Upper lobe of left lung (tissue), 6 donors: ENCODE results near the gene SCARB2. TPM values are rescaled to one million over a fixed set of nuclear protein-coding genes. Genes with fewer than 3 reads are reported as not detected.
A peak's percentile ranks its signal among the peaks of the same experiment; 100 is the strongest.

ENCODE experiments used
- ATAC-seq, 2 donors: fragments of 200-7000 bp; cut with Tn5 transposase; one replicate each; pipeline ENCODE4 v1.9.1; 2022; ENCODE audit warnings: mild to moderate bottlenecking in 2 of 2, moderate library complexity in 2 of 2; ENCODE audit not compliant: low FRiP score in 2 of 2
- DNase-seq, 2 donors: peaks; one replicate each; pipeline ENCODE4 v3.0.0-alpha.2; 2019 to 2020
- H3K27ac ChIP-seq, 4 donors: fragments of 200-600 bp; sonication (generic); one replicate each; pipeline ENCODE4 v1.5.1; 2016 to 2019
- H3K27me3 ChIP-seq, 4 donors: fragments of 200-600 bp; sonication (generic); one replicate each; pipeline ENCODE4 v1.5.1; 2017 to 2019
- H3K36me3 ChIP-seq, 4 donors: fragments of 200-600 bp; sonication (generic); one replicate each; pipeline ENCODE4 v1.5.1; 2016 to 2019
- H3K4me1 ChIP-seq, 4 donors: fragments of 200-600 bp; sonication (generic); one replicate each; pipeline ENCODE4 v1.5.1; 2018 to 2019
- H3K4me3 ChIP-seq, 4 donors: fragments of 200-600 bp; sonication (generic); one replicate each; pipeline ENCODE4 v1.5.1; 2017 to 2019; ENCODE audit warnings: mild to moderate bottlenecking in 2 of 4, moderate library complexity in 1 of 4
- H3K9me3 ChIP-seq, 4 donors: fragments of 200-600 bp; sonication (generic); one replicate each; pipeline ENCODE4 v1.5.1; 2018 to 2019
- EP300 ChIP-seq, 4 donors: sonication (generic); formaldehyde crosslinking; IDR thresholded peaks; one replicate each; pipeline ENCODE4 v1.5.1; 2017; ENCODE audit warnings: antibody characterized with exemption in 4 of 4, control low read depth in 2 of 4
- POLR2A ChIP-seq, 4 donors: fragments of 450-650 bp; IDR thresholded peaks; one replicate each; pipeline ENCODE4 v1.5.1; 2016 to 2017; ENCODE audit warnings: antibody characterized with exemption in 4 of 4, mild to moderate bottlenecking in 2 of 4
- POLR2AphosphoS5 ChIP-seq, 2 donors: sonication (generic); formaldehyde crosslinking; IDR thresholded peaks; one replicate each; pipeline ENCODE4 v1.5.1; 2017; ENCODE audit warnings: antibody characterized with exemption in 2 of 2
- WGBS, 2 donors: methylation state at CpG; one replicate each; pipeline ENCODE4 v1.1.5; 2017 to 2018; 5-methylcytosine and 5-hydroxymethylcytosine counted together
- total RNA-seq, 6 donors: library from RNA; depleted of rRNA in 4 of 6; stranded (reverse); fragments of >200 nt in 4 of 6; gene quantifications; one replicate each; pipeline versions ENCODE4 v1.1.0 to v1.2.1, GENCODE V29; 2016 to 2021
- TF ChIP-seq, protein P1 (sequence below), 6 experiments: fragments of 450-650 bp in 4 of 6; fragments of 200-600 bp in 2 of 6; sonication (generic) in 2 of 6; IDR thresholded peaks; one replicate each; pipeline ENCODE4 v1.5.1; 2016 to 2019; ENCODE audit warnings: antibody characterized with exemption in 6 of 6
- donor health status: DM: no; HTN: no; CAD: no; lungs with moderate emphysema.
- donor health status: DM: no; HTN: yes; CAD: no; lungs with severe emphysema.

The SCARB2 gene
- total RNA-seq, 6 donors from 2014 or later = 103 to 190 (median 174) TPM

DNA sequence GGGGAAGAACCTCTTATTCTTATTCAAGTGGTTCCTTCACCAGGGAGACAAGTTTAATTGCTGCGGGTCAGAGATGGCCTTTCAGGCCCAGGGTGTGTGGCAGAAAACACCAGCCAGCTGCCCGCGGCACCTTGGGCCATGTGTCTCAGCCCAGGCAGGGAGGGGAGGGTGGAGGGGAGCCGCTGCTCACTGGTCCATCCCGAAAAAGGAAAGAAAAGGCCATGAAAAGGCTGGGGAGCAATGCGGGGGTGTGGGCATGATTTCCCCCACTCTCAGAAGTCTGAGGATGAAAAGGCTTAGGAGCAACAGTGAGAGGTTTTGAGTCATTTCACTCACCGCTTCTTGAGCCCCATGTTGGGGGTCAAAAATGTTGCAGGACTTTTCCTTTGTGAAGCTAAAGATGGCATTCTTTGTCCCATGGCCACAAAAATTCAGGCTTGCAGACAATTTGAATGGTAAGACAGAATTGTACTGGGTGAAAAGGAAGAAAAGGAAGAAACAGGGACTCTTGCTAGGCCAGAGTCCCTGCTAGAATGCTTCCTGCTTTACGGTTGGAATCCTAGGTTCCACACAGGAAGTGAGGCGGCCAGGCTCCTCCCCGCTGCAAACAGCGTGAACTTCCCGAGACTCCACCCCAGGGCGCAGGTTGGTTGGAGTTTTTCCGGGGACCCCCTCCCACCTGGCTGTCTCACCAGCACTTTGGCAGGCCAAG, 20.5 kb upstream of the SCARB2 start:
- H3K27ac ChIP-seq = peak overlapping the region in 3 of 4 donors; percentile 4 to 30 (median 18)
- H3K4me3 ChIP-seq = peak overlapping the region in 3 of 4 donors; percentile 3 to 36 (median 35)
- H3K4me1 ChIP-seq = peaks cover 0 to 9% (median 5%) of the 10 kb centered on the region in 4 donors
- TF ChIP-seq POLR2AphosphoS5 (IDR thresholded peaks at IDR 0.05) (no peak), POLR2A (IDR thresholded peaks at IDR 0.05) (peak in 1 of 4 donors; percentile 19)
- WGBS, 2 donors = 69 to 77% methylated on average over 14 of the region's 14 CpGs
- ATAC-seq (peak; percentile 17 to 75), DNase-seq (peak; percentile 35 to 53)
- no peaks in the 10 kb centered on the region for H3K9me3 ChIP-seq
- H3K27me3 ChIP-seq = no peaks in the 10 kb centered on the region
- no peaks in the 10 kb centered on the region for H3K36me3 ChIP-seq

DNA sequence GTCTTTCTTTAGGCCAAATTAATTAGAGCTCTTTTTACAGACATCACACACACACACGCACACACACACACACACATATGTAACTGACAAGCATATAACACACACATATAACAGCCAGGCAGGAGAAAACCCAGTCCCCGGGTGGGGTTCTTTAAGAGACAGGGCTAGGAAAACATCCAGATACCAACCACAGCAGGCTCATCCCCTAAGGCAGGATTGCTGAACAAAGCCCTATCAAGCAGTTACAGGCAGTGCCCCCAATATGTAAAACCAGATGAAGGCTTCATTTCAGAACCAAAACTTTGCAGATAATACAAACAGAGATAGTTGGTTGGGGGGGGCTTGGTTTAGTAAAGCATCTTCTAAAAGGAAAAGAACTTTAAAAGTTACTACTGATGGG, 19.9 kb upstream of the SCARB2 start:
- H3K27me3 ChIP-seq = no peaks in the 10 kb centered on the region
- WGBS, 2 donors = 41 to 44% methylated on average over 2 of the region's 2 CpGs
- H3K27ac ChIP-seq = peak overlapping the region in 2 of 4 donors; percentile 4 to 29
- no peak for ATAC-seq
- DNase-seq = no peak
- no peaks in the 10 kb centered on the region for H3K36me3 ChIP-seq
- peaks cover 0 to 9% (median 5%) of the 10 kb centered on the region in 4 donors for H3K4me1 ChIP-seq
- TF ChIP-seq EP300 (IDR thresholded peaks at IDR 0.05) = no peak
- no peak for TF ChIP-seq POLR2AphosphoS5 (IDR thresholded peaks at IDR 0.05)
- no peak for TF ChIP-seq POLR2A (IDR thresholded peaks at IDR 0.05)
- TF ChIP-seq, protein P1, sequence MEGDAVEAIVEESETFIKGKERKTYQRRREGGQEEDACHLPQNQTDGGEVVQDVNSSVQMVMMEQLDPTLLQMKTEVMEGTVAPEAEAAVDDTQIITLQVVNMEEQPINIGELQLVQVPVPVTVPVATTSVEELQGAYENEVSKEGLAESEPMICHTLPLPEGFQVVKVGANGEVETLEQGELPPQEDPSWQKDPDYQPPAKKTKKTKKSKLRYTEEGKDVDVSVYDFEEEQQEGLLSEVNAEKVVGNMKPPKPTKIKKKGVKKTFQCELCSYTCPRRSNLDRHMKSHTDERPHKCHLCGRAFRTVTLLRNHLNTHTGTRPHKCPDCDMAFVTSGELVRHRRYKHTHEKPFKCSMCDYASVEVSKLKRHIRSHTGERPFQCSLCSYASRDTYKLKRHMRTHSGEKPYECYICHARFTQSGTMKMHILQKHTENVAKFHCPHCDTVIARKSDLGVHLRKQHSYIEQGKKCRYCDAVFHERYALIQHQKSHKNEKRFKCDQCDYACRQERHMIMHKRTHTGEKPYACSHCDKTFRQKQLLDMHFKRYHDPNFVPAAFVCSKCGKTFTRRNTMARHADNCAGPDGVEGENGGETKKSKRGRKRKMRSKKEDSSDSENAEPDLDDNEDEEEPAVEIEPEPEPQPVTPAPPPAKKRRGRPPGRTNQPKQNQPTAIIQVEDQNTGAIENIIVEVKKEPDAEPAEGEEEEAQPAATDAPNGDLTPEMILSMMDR (IDR thresholded peaks at IDR 0.05) = no peak
- peak overlapping the region in 2 of 4 donors; percentile 35 to 36 for H3K4me3 ChIP-seq
- H3K9me3 ChIP-seq = no peaks in the 10 kb centered on the region

DNA sequence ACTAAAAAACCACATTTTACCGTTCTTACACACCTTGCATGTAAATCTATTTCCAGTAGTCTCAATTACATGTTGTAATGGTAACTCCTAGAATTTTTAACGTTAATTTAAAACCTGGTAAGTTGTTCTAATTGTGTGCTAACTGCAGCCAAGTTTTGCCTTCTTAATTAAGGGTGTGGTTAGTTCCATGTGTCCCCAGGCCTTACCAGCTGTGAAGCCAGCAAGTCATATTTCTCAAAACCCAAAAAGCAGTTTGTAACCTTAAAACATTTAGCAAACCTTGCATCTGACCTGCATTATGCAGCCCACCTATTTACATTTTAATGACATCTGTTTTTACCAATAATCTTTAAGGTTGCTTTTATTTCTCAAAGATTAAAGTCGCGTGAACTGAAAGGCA, 19.5 kb upstream of the SCARB2 start:
- peaks cover 0 to 9% (median 5%) of the 10 kb centered on the region in 4 donors for H3K4me1 ChIP-seq
- no peak for DNase-seq
- peaks cover 0 to 4% (median 2%) of the 10 kb centered on the region in 4 donors for H3K9me3 ChIP-seq
- H3K36me3 ChIP-seq = no peaks in the 10 kb centered on the region
- 70 to 73% methylated on average over 4 of the region's 4 CpGs for WGBS, 2 donors
- TF ChIP-seq, protein P1 (IDR thresholded peaks at IDR 0.05) = no peak
- TF ChIP-seq EP300 (IDR thresholded peaks at IDR 0.05) = no peak
- no peak for TF ChIP-seq POLR2AphosphoS5 (IDR thresholded peaks at IDR 0.05)
- no peak for TF ChIP-seq POLR2A (IDR thresholded peaks at IDR 0.05)
- ATAC-seq = no peak
- no peaks in the 10 kb centered on the region for H3K27me3 ChIP-seq
- H3K27ac ChIP-seq = no peak overlapping the region
- peak overlapping the region in 2 of 4 donors; percentile 35 to 36 for H3K4me3 ChIP-seq

DNA sequence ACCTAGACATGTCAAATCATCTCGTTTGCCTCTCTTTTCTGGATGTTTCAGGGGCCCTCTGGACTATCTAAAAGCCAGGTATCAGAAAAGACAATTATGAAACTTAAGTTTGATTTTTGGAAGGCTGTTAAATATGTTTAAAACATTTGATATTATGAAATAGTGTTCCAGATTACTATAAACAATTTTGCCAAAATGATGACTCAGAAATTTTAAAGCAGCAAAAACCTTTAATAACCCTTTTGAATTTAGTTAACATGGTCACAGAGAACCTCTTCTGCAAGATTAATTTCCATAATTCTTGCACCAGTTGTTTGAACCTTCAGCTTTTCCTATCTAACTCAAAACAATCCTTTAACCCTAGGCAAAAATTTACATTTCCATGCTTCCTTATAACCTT, 19.1 kb upstream of the SCARB2 start:
- DNase-seq = no peak
- TF ChIP-seq POLR2AphosphoS5 (IDR thresholded peaks at IDR 0.05) = no peak
- no peak for TF ChIP-seq POLR2A (IDR thresholded peaks at IDR 0.05)
- no peak for TF ChIP-seq EP300 (IDR thresholded peaks at IDR 0.05)
- TF ChIP-seq, protein P1 (IDR thresholded peaks at IDR 0.05) = no peak
- Histone ChIP-seq H3K4me3 (peak overlapping the region in 1 of 4 donors; percentile 36), H3K27ac (no peak overlapping the region), H3K4me1 (peaks cover 0 to 9% (median 5%) of the 10 kb centered on the region in 4 donors), H3K9me3 (peaks cover 0 to 6% (median 3%) of the 10 kb centered on the region in 4 donors), H3K27me3 (no peaks in the 10 kb centered on the region), H3K36me3 (no peaks in the 10 kb centered on the region)
- 83 to 89% methylated on average over 1 of the region's 1 CpG for WGBS, 2 donors
- ATAC-seq = no peak

DNA sequence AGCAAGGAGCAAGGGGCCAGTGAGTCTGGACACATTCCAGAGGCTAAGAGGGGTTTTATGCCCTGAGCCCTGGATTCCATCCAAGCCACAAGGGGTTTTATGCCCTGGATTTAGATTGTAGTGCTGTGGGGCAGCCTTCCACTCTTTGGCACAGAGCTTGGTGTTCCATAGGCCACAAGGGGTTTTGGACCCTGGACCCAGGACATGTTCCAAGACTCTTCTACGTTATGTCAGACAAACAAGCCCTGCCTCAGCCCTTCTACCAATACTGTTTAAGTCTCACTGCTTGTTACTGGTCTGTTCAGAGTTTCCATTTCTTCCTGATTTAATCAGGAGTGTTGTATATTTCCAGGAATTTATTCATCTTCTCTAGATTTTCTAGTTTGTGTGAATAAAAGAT, 12.8 kb upstream of the SCARB2 start:
- ATAC-seq (no peak), DNase-seq (no peak)
- TF ChIP-seq, protein P1 (IDR thresholded peaks at IDR 0.05) = no peak
- TF ChIP-seq POLR2A (IDR thresholded peaks at IDR 0.05) (no peak), EP300 (IDR thresholded peaks at IDR 0.05) (no peak), POLR2AphosphoS5 (IDR thresholded peaks at IDR 0.05) (no peak)
- Histone ChIP-seq H3K36me3 (no peaks in the 10 kb centered on the region), H3K9me3 (peaks cover 0 to 6% (median 4%) of the 10 kb centered on the region in 4 donors), H3K4me3 (no peak overlapping the region), H3K27ac (no peak overlapping the region), H3K27me3 (no peaks in the 10 kb centered on the region), H3K4me1 (no peaks in the 10 kb centered on the region)
- 0% methylated on average over 1 of the region's 1 CpG for WGBS, 2 donors
